ENCODE data around the gene MREG.

- TF ChIP-seq CTCF (IDR thresholded peaks at IDR 0.05; ENCODE audit: low read depth, low read length): no peak
- TF ChIP-seq POLR2A (IDR thresholded peaks at IDR 0.05; ENCODE audit: extremely low read depth, insufficient read length): no peak
- no peak for TF ChIP-seq MYC (IDR thresholded peaks at IDR 0.05; ENCODE audit: low read depth, low read length)
Measured at GRCh38 chr2:216012830-216013079, 596 bp downstream of the MREG start.

All from NB4 (cell line).